Fibroblast of villous mesenchyme (primary cell): Measurements from ENCODE around the gene DENND2A. TPM values are rescaled to one million over a fixed set of nuclear protein-coding genes. Genes with fewer than 3 reads are reported as not detected.
"Not testable (repeated sequence)": the region's sequence is repeated elsewhere in the genome, so short reads cannot be mapped to it uniquely, and the experiment has no call there.

Experiments
- DNase-seq: peaks from one replicate; pipeline ENCODE4 v3.0.0-alpha.2; 2010; ENCODE audit warnings: low read depth
- H3K4me3 ChIP-seq: 2 replicates; pipeline ENCODE4 v1.5.1; 2011; ENCODE audit warnings: low read depth, mild to moderate bottlenecking, low read length
- CTCF ChIP-seq: IDR thresholded peaks from 2 replicates; pipeline ENCODE4 v1.5.1; 2012; ENCODE audit warnings: low read depth, mild to moderate bottlenecking, low read length; ENCODE audit not compliant: insufficient read depth
- total RNA-seq: library from RNA; depleted of rRNA; stranded (reverse); fragments of >200 nt; gene quantifications from 2 replicates; pipeline ENCODE4 v1.2.3, GENCODE V29; 2012

The DENND2A gene
- total RNA-seq, 1 donor = 25.5 TPM

DNA sequence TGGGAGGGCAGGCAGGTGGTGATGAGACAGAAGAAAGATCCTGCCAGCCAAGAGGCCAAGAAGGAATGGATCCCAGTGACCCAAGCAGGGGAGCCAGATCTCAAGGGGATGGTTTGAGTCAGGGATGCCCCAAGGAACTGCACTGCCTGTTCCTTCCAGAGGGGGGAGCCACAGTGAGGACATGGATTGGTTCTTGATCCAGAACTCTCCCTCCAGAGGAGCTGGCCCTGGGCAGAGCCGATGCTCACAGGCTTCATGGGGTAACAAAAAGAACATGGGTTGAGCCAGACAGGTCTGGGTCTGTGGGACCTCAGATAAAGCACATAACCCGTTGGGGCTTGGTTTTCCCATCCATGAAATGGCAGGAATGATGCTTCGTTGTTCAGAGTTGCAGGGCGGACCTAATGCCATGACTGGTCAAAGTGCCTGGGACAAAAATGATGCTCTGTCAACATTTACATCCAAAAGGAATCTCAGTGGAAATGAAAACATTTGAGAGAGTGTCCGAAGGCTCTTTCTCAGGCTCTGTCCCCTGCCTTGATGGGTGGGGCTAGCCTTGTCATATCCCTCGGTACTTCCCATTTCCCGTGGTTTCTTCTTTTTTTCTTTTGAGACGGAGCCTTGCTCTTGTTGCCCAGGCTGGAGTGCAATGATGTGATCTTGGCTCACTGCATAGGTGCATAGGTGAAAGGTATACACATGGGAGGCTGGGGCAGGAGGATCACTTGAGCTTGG lies 4.7 kb upstream of the DENND2A start:
- no peak overlapping the region for H3K4me3 ChIP-seq
- TF ChIP-seq CTCF = peak; percentile 46
- no peak for DNase-seq

GRCh38 chr7:140644761-140645160 lies 4.1 kb upstream of the DENND2A start:
- DNase-seq, H3K4me3 ChIP-seq: not testable (repeated sequence)

- no peak for TF ChIP-seq CTCF
- no peak for DNase-seq
- no peak overlapping the region for H3K4me3 ChIP-seq
These were observed 2.8 kb upstream of the DENND2A start for GRCh38 chr7:140643416-140643815.

DNA sequence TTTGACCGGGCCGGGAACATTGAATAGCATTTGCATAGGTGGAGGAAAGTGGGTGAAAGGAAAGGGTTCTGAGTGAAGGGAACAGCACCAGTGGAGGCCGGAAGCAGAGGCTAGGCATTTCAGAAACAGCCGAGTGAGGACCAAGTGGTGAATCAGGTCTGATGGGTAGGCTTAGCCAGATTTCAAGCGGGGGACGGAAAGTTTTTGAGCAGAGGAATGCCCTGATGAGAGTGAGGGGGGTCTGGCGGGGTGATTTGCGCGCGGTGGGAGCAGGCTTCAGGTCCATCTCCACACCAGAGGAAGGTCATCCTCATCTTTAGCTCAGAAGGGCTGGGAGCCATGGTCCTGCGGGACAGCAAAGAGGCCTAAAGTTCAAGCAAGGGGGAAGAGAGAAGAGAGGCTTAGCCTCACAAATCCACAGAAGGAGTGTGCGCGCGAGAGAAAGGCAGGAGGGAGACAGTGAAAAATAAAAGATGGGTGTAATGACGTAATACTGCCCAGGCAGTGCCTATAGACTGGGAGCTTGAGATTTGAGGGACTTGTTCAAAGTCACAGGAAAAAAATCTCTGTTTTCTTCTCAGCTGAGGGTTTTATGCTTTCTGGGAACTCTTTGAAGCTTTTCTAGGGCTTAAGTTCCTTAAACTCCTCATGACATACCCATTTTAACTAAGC lies 1.0 kb upstream of the DENND2A start:
- H3K4me3 ChIP-seq = peak overlapping the region; percentile 54
- no peak for TF ChIP-seq CTCF
- DNase-seq = no peak

DNA sequence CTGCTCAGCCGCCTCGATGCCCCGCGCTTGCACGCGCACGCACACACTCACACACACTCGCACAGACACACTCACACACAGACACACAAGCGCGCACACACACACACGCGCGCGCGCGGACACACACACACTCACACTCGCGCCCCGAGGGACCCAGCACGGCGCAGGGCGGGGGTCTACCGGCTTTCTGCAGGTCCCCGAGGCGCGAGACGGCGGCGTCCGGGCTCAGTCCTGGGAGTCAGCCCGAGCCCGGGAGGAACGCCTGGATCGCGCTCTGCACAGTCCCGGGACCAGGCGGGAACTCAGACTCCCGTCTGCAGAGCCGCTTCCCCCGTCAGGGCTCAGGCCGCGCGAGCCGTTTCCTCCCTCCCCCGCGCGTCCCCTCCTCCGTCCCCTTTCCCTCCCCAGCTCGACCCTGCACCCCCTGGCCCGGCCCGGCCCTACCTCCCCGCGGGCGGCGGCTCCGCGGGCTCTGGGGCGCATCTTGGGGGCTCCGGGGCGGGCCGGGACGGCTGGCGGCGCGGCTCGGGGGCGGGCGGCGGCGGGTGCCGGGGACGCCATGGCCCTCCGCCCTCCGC lies 464 bp downstream of the DENND2A start:
- peak overlapping the region; percentile 60 for H3K4me3 ChIP-seq
- peak; percentile 44 for DNase-seq
- no peak for TF ChIP-seq CTCF

DNA sequence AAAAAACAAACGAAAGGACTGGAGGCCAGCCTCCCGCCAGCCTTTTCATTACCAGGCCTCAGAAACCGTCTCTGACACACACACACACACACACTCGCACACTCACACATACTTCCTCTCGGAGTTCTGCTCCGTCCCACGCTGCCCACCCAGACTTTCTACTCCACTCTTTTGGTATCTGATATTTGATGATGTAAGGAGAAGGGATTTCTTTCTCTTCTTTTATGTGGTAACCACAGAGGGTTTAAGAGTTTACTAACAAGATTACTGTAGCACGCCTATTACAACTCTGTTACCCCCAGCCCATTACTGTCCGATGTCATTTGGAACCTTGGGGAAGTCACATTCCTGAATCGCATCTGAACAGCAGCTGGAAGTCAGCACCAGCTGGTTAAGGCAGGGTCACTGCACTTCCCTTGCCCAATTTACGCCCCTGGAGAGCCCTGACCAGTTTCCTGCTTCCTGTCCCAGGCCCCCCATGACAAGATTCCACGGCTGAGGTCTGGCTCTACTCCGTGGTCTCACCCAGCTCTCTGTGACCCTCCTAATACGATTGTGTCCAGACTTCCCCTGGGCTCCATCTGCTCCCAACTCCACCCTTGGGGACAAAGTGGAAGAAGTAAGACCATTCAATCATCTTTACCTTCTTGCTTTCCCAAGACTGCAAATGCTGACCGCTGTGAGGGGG lies 1.1 kb downstream of the DENND2A start:
- peak; percentile 79 for DNase-seq
- no peak for TF ChIP-seq CTCF
- H3K4me3 ChIP-seq = peak overlapping the region; percentile 60
